Measurements from ENCODE around the gene OR2A2.

The OR2A2 gene

DNA sequence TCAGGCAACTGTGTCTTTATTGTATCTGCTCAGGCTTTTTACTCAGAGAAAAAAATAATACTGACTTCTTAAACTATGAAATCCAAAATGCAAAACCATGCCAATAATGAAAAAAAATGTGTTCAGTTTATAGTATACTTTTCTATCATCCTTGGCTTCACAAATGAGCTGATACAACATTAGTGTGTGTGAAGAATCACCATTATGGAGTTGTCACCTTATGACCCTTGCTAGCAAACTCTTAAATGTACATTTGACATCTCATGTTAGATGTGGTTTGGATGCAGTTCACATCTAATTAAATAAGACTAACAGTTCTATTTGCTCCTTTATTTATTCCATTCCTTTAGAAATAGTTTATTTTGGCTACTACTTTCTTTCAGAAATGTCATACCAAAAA lies 4.2 kb upstream of the OR2A2 start:
- Histone ChIP-seq H3K4me3 (ENCODE audit: low read length) (no peak overlapping the region), H2AFZ (ENCODE audit: low read depth, low read length) (no peak overlapping the region), H4K20me1 (ENCODE audit: insufficient read depth, low read length) (no peaks in the 10 kb centered on the region), H3K36me3 (replicated peaks; ENCODE audit: low read depth, low read length) (no peaks in the 10 kb centered on the region), H3K79me2 (ENCODE audit: low read length) (no peaks in the 10 kb centered on the region), H3K9me3 (ENCODE audit: insufficient read depth, low read length) (no peaks in the 10 kb centered on the region), H3K4me1 (ENCODE audit: low read length) (peaks cover 12% of the 10 kb centered on the region), H3K9ac (ENCODE audit: low read length) (no peak overlapping the region), H3K27ac (ENCODE audit: low read length) (no peak overlapping the region), H3K4me2 (ENCODE audit: low read length) (no peak overlapping the region), H3K27me3 (ENCODE audit: low read depth, low read length) (peaks cover 15% of the 10 kb centered on the region; the same call in 1 of the 2 replicates)
- no peak for TF ChIP-seq EZH2phosphoT487 (IDR thresholded peaks at IDR 0.05; ENCODE audit: low read depth)
- no peak for TF ChIP-seq CTCF (IDR thresholded peaks at IDR 0.05; ENCODE audit: low read depth, low read length)

DNA sequence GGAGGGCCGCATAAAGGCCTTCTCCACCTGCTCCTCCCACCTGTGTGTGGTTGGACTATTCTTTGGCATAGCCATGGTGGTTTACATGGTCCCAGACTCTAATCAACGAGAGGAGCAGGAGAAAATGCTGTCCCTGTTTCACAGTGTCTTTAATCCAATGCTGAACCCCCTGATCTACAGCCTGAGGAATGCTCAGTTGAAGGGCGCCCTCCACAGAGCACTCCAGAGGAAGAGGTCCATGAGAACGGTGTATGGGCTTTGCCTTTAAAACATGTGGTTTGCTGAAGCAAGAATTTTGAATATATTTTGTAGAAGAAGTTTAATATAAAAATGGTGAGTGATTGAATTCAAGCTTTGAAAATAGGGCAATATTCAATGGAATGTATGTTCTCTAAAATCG lies 889 bp downstream of the OR2A2 start:
- H3K9ac ChIP-seq (ENCODE audit: low read length): no peak overlapping the region
- TF ChIP-seq EZH2phosphoT487 (IDR thresholded peaks at IDR 0.05; ENCODE audit: low read depth): no peak
- no peak for TF ChIP-seq CTCF (IDR thresholded peaks at IDR 0.05; ENCODE audit: low read depth, low read length)
- H3K4me2 ChIP-seq (ENCODE audit: low read length): no peak overlapping the region
- no peak overlapping the region for H3K27ac ChIP-seq (ENCODE audit: low read length)
- H2AFZ ChIP-seq (ENCODE audit: low read depth, low read length): no peak overlapping the region
- no peaks in the 10 kb centered on the region for H4K20me1 ChIP-seq (ENCODE audit: insufficient read depth, low read length)
- peaks cover 5% of the 10 kb centered on the region; the same call in 1 of the 2 replicates for H3K27me3 ChIP-seq (ENCODE audit: low read depth, low read length)
- no peaks in the 10 kb centered on the region for H3K79me2 ChIP-seq (ENCODE audit: low read length)
- H3K4me3 ChIP-seq (ENCODE audit: low read length): no peak overlapping the region
- H3K36me3 ChIP-seq (replicated peaks; ENCODE audit: low read depth, low read length): no peaks in the 10 kb centered on the region
- no peaks in the 10 kb centered on the region for H3K9me3 ChIP-seq (ENCODE audit: insufficient read depth, low read length)
- H3K4me1 ChIP-seq (ENCODE audit: low read length): peaks cover 12% of the 10 kb centered on the region

DNA sequence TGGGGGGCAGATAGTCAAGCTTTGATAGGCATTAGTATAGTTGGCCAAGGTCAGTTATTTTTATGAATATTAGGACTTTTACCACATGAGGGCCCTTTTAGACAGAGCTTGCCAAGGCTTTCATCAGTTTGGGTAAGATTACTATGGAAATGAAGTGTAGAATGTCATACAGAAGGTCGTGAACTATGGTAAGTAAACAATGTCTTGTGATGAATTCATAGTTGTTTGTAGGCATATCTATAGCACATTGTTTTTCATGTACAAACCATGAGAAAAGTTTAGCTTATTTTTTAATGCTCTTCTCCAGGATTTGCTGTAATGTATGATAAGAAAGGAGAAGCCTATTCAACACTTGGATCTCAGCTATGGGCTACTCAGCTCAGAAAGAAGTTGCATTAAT lies 4.3 kb downstream of the OR2A2 start:
- Histone ChIP-seq H3K9me3 (ENCODE audit: insufficient read depth, low read length) (no peaks in the 10 kb centered on the region), H4K20me1 (ENCODE audit: insufficient read depth, low read length) (no peaks in the 10 kb centered on the region), H3K79me2 (ENCODE audit: low read length) (no peaks in the 10 kb centered on the region), H3K4me3 (ENCODE audit: low read length) (no peak overlapping the region), H2AFZ (ENCODE audit: low read depth, low read length) (no peak overlapping the region), H3K27ac (ENCODE audit: low read length) (no peak overlapping the region), H3K27me3 (ENCODE audit: low read depth, low read length) (peaks cover 10% of the 10 kb centered on the region; the same call in 1 of the 2 replicates), H3K9ac (ENCODE audit: low read length) (no peak overlapping the region), H3K4me1 (ENCODE audit: low read length) (no peaks in the 10 kb centered on the region), H3K36me3 (replicated peaks; ENCODE audit: low read depth, low read length) (no peaks in the 10 kb centered on the region), H3K4me2 (ENCODE audit: low read length) (no peak overlapping the region)
- no peak for TF ChIP-seq CTCF (IDR thresholded peaks at IDR 0.05; ENCODE audit: low read depth, low read length)
- TF ChIP-seq EZH2phosphoT487 (IDR thresholded peaks at IDR 0.05; ENCODE audit: low read depth): no peak

- H3K79me2 ChIP-seq (ENCODE audit: low read length): no peaks in the 10 kb centered on the region
- H3K27me3 ChIP-seq (ENCODE audit: low read depth, low read length): peaks cover 7% of the 10 kb centered on the region; the same call in 1 of the 2 replicates
- no peaks in the 10 kb centered on the region for H3K36me3 ChIP-seq (replicated peaks; ENCODE audit: low read depth, low read length)
- TF ChIP-seq EZH2phosphoT487 (IDR thresholded peaks at IDR 0.05; ENCODE audit: low read depth) (no peak), CTCF (IDR thresholded peaks at IDR 0.05; ENCODE audit: low read depth, low read length) (no peak)
- no peak overlapping the region for H3K4me2 ChIP-seq (ENCODE audit: low read length)
- H3K9ac ChIP-seq (ENCODE audit: low read length): no peak overlapping the region
- H4K20me1 ChIP-seq (ENCODE audit: insufficient read depth, low read length): no peaks in the 10 kb centered on the region
- no peak overlapping the region for H3K27ac ChIP-seq (ENCODE audit: low read length)
- H3K4me1 ChIP-seq (ENCODE audit: low read length): no peaks in the 10 kb centered on the region
- H3K9me3 ChIP-seq (ENCODE audit: insufficient read depth, low read length): no peaks in the 10 kb centered on the region
- no peak overlapping the region for H2AFZ ChIP-seq (ENCODE audit: low read depth, low read length)
- H3K4me3 ChIP-seq (ENCODE audit: low read length): no peak overlapping the region
Observed at GRCh38 chr7:144118341-144118740, 9.0 kb downstream of the OR2A2 start.
